NOMO-1 (cell line): Measurements from ENCODE around the gene ZFP82.

Source experiments
- DNase-seq, 2 experiments: peaks; one replicate each; lab custom pipeline; 2025; ENCODE audit not compliant: unreplicated experiment in 2 of 2; lab: John Stamatoyannopoulos, UW

The ZFP82 gene

GRCh38 chr19:36373638-36374156 lies 44.7 kb downstream of the ZFP82 start:
- DNase-seq, result no peak

GRCh38 chr19:36371886-36372285 lies 46.6 kb downstream of the ZFP82 start:
- DNase-seq, result no peak

DNA sequence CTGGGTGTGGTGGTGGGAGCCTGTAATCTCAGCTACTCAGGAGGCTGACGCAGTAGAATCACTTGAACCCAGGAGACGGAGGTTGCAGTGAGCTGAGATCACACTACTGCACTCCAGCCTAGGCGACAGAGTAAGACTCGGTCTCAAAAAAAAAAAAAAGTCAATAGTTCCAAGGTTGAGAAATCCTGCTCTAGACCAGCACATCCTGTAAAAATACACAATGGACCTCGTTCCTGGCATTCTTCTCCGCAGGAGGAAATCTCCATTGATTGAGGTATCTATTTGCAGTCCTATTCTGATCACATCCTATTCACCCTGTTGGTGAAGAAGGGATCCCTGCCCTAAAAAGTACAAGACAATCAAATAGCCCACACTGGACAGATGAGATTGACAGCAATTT lies 54.6 kb downstream of the ZFP82 start:
- DNase-seq, result no peak
